HFFc6 (cell line): ENCODE results near the gene MRM1. TPM values are rescaled to one million over a fixed set of nuclear protein-coding genes. Genes with fewer than 3 reads are reported as not detected.

Experiments
- DNase-seq: peaks from one replicate; pipeline ENCODE4 v3.0.0-alpha.2; 2018
- H3K27ac Mint-ChIP-seq: 2 replicates; pipeline ENCODE4 v1.8.0; 2020; ENCODE audit warnings: mild to moderate bottlenecking, mixed read lengths
- H3K27me3 Mint-ChIP-seq: 2 replicates; pipeline ENCODE4 v1.8.0; 2021; ENCODE audit warnings: mild to moderate bottlenecking, moderate library complexity, mixed read lengths; ENCODE audit not compliant: insufficient read depth
- H3K36me3 Mint-ChIP-seq: 2 replicates; pipeline ENCODE4 v1.8.0; 2021; ENCODE audit warnings: low read depth, mixed read lengths
- H3K4me1 Mint-ChIP-seq: 2 replicates; pipeline ENCODE4 v1.8.0; 2020; ENCODE audit warnings: low read depth, mixed read lengths
- H3K4me3 Mint-ChIP-seq: 2 replicates; pipeline ENCODE4 v1.8.0; 2020; ENCODE audit warnings: mild to moderate bottlenecking, moderate library complexity, mixed read lengths
- H3K9me3 Mint-ChIP-seq: 2 replicates; pipeline ENCODE4 v1.8.0; 2020; ENCODE audit warnings: mild to moderate bottlenecking, mixed read lengths
- total RNA-seq, 6 experiments: library from RNA; stranded (reverse); fragmentation: NEBNext Ultra II Directional; extraction: Animal tissue kit (Norgen Biotek cat#: 25700); gene quantifications; 2 replicates in 1 of 6; 3 replicates in 5 of 6; pipeline ENCODE4 v1.2.3, GENCODE V29; 2021
- TF ChIP-seq, protein P1 (sequence below): fragments of 200-600 bp; sonication (generic); IDR thresholded peaks from 2 replicates; pipeline ENCODE4 v1.5.0; 2021; ENCODE audit warnings: antibody characterized with exemption, mild to moderate bottlenecking

MRM1 gene
- total RNA-seq, 6 experiments from 2014 or later: 7.3 to 11.4 (median 7.9) TPM

DNA sequence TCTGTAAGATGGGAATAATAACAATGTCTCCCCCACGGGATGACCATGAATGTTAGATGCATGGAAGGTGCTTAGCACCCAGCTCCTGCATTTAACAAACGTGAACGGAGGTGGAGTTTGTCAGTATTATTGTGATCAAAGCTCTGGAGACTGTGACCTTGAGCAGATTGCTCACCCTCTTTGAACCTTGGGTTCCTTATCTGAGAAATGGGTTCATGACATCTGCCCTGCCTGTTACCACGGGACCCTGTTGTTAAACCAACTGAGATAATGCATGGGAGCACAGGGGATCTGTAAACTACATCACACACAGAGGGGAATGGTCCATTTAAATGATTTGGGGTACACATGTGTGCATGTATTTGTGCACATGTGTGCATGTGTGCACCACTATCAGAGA lies 29.6 kb downstream of the MRM1 start:
- no peak for DNase-seq
- no peaks in the 10 kb centered on the region for H3K9me3 Mint-ChIP-seq
- H3K27ac Mint-ChIP-seq: no peak overlapping the region
- H3K27me3 Mint-ChIP-seq: peaks cover 27% of the 10 kb centered on the region
- H3K4me3 Mint-ChIP-seq: no peak overlapping the region
- no peaks in the 10 kb centered on the region for H3K4me1 Mint-ChIP-seq
- TF ChIP-seq, protein P1, sequence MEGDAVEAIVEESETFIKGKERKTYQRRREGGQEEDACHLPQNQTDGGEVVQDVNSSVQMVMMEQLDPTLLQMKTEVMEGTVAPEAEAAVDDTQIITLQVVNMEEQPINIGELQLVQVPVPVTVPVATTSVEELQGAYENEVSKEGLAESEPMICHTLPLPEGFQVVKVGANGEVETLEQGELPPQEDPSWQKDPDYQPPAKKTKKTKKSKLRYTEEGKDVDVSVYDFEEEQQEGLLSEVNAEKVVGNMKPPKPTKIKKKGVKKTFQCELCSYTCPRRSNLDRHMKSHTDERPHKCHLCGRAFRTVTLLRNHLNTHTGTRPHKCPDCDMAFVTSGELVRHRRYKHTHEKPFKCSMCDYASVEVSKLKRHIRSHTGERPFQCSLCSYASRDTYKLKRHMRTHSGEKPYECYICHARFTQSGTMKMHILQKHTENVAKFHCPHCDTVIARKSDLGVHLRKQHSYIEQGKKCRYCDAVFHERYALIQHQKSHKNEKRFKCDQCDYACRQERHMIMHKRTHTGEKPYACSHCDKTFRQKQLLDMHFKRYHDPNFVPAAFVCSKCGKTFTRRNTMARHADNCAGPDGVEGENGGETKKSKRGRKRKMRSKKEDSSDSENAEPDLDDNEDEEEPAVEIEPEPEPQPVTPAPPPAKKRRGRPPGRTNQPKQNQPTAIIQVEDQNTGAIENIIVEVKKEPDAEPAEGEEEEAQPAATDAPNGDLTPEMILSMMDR: no peak
- H3K36me3 Mint-ChIP-seq: no peaks in the 10 kb centered on the region

DNA sequence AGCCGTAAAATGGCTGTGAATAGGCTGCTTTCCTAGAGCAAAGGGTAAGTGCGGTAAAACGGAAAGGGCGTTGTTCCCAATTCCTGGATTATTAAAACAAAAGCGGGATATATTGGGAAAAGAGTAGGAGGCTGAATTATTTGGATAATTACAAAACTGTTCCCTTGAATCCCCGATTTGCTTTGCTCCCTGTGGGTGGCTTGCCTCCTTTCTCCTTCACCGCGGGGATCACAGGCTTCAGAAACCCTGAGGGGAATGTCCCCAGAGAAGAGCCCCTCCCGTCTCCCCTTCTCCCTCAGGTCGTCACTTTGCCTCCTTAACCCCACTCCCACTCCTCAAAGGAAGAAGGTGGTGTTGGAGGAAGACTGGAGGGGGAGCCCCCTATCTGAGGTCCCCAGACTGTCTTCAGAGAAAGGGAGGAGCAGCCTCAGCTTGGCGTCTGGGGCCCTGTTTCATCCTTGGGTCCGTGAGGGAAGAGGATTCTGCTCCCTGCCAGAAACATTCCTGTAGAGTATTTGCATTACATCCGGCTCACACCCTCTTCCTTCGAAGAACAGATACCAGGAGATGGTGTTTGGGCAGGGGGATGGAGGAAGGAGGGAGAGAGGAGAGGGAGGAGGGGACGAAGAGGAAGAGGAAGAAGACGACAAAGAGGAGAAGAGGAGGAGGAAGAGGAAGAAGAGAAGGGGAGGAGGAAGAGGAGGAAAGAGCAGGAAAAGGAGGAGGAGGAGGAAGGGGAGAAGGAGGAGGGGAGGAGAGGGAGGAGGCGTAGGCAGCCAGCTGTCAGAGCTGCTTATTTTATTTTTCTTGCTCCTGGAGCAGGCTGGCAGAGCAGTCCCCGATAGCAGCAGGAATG lies 31.8 kb downstream of the MRM1 start:
- no peak overlapping the region for H3K27ac Mint-ChIP-seq
- no peaks in the 10 kb centered on the region for H3K9me3 Mint-ChIP-seq
- no peaks in the 10 kb centered on the region for H3K36me3 Mint-ChIP-seq
- H3K4me1 Mint-ChIP-seq: no peaks in the 10 kb centered on the region
- TF ChIP-seq, protein P1: no peak
- H3K4me3 Mint-ChIP-seq: no peak overlapping the region
- H3K27me3 Mint-ChIP-seq: peaks cover 42% of the 10 kb centered on the region
- DNase-seq: no peak

DNA sequence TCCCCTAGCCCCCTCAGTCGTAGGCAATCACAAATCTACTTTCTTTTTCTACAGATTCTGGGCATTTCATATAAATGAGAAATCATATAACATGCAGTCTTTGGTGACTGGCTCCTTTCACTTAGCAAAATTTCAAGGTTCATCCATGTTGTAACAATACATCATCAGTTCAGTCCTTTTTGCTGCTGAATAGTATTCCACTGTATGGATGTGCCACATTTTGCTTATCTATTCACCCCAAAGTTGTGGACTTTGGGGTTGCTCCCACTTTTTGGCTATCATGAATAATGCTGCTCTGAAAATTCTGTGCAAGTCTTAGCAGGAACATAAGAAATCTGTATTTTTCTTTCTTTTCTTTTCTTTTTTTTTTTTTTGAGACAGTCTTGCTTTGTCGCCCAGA lies 39.0 kb downstream of the MRM1 start:
- Mint-ChIP-seq H3K4me1 (peaks cover 6% of the 10 kb centered on the region; the same call in 1 of the 2 replicates), H3K27me3 (peaks cover 71% of the 10 kb centered on the region), H3K4me3 (no peak overlapping the region), H3K27ac (no peak overlapping the region), H3K36me3 (no peaks in the 10 kb centered on the region), H3K9me3 (no peaks in the 10 kb centered on the region)
- TF ChIP-seq, protein P1: no peak
- no peak for DNase-seq

DNA sequence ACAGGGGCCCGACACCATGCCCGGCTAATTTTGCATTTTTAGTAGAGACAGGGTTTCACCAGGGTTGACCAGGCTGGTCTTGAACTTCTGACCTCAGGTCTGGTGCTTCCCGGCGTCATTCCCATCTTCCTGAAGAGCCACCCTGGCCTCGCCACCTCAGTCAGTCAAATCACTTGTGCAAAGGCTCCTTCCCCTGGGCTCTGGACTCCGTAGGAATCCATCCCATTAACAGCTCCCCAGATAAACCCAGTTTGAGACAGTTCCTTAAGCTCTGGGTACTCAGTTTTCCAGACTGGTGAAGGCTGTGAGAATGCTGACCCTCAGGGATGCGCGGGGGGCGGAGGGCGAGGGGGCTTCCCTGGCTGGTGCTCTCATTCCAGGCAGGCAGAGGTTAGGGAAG lies 39.5 kb downstream of the MRM1 start:
- no peaks in the 10 kb centered on the region for H3K36me3 Mint-ChIP-seq
- H3K4me1 Mint-ChIP-seq: peaks cover 6% of the 10 kb centered on the region; the same call in 1 of the 2 replicates
- peaks cover 71% of the 10 kb centered on the region for H3K27me3 Mint-ChIP-seq
- TF ChIP-seq, protein P1: no peak
- H3K9me3 Mint-ChIP-seq: no peaks in the 10 kb centered on the region
- no peak for DNase-seq
- no peak overlapping the region for H3K27ac Mint-ChIP-seq
- no peak overlapping the region for H3K4me3 Mint-ChIP-seq

DNA sequence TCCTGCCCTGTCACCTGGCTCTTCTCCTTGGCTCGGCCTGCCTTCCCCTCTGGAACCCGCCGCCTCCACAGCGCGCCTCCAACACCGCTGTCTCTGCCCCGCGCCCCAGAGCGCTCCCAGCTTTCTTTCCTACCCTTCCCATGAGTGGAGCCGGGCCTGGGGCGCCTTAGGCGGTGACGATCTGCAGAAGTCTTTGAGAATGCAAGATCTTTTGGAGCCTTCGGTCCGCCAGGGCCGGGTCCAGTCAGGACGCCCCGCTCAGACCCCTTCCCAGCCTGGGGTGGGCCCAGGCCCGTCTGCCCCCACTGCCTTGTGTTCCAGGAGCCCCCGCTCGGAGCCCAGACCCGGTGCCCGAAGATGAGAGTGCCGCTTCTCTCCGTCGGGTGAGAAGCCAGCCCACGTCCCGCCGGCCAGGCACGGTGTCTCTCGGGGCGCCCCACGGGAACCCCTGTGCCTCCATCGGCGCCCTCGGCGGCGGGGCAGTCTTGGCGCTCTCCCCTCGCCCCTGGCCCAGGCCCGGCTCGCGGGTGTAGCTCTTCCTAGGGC lies 40.0 kb downstream of the MRM1 start:
- TF ChIP-seq, protein P1: no peak
- Mint-ChIP-seq H3K36me3 (no peaks in the 10 kb centered on the region), H3K4me1 (peaks cover 6% of the 10 kb centered on the region; the same call in 1 of the 2 replicates), H3K4me3 (no peak overlapping the region), H3K9me3 (no peaks in the 10 kb centered on the region), H3K27ac (no peak overlapping the region), H3K27me3 (peaks cover 68% of the 10 kb centered on the region)
- no peak for DNase-seq
